RPMI7951 (cell line): ENCODE measurements around the gene SMDT1. TPM values are rescaled to one million over a fixed set of nuclear protein-coding genes. Genes with fewer than 3 reads are reported as not detected.

ENCODE experiments used
- DNase-seq: peaks from one replicate; pipeline ENCODE4 v3.0.0-alpha.2; 2012; ENCODE audit warnings: low read depth
- total RNA-seq: library from RNA; depleted of rRNA; stranded (reverse); fragments of >200 nt; shearing (Covaris generic); gene quantifications from 2 replicates; pipeline ENCODE4 v1.2.3, GENCODE V29; 2014; rRNA removed

Gene SMDT1
- total RNA-seq: 7.2 and 9.5 TPM in 2 replicates

- peak; percentile 97 for DNase-seq
These were observed at the start of gene SMDT1 for GRCh38 chr22:42079319-42080251. Gene SMDT1 (plus strand): TSS chr22:42079700. CDS start chr22:42079769, 69 bp downstream.

- no peak for DNase-seq
These were observed 46.0 kb upstream of the SMDT1 start for GRCh38 chr22:42033263-42034181.

GRCh38 chr22:42035256-42035655 is 44.2 kb upstream of the SMDT1 start:
- DNase-seq: no peak

GRCh38 chr22:42039271-42039670 is 40.2 kb upstream of the SMDT1 start:
- DNase-seq: no peak

- DNase-seq: no peak
These were observed 37.7 kb upstream of the SMDT1 start for GRCh38 chr22:42041784-42042183.

GRCh38 chr22:42050641-42051180 is 28.8 kb upstream of the SMDT1 start:
- no peak for DNase-seq

- DNase-seq: no peak
These were observed 26.7 kb upstream of the SMDT1 start for GRCh38 chr22:42052765-42053164.

- no peak for DNase-seq
These were observed 22.6 kb upstream of the SMDT1 start for GRCh38 chr22:42056757-42057511.

- DNase-seq: no peak
These were observed 19.0 kb upstream of the SMDT1 start for GRCh38 chr22:42060489-42060888.

GRCh38 chr22:42061041-42061440 is 18.5 kb upstream of the SMDT1 start:
- no peak for DNase-seq

- no peak for DNase-seq
These were observed 16.9 kb upstream of the SMDT1 start for GRCh38 chr22:42062506-42063170.

GRCh38 chr22:42064629-42065028 is 14.9 kb upstream of the SMDT1 start:
- no peak for DNase-seq

- no peak for DNase-seq
These were observed 13.9 kb upstream of the SMDT1 start for GRCh38 chr22:42065438-42066125.

GRCh38 chr22:42066126-42066761 is 13.3 kb upstream of the SMDT1 start:
- DNase-seq: no peak

- no peak for DNase-seq
These were observed 12.6 kb upstream of the SMDT1 start for GRCh38 chr22:42066937-42067336.

GRCh38 chr22:42067671-42068251 is 11.7 kb upstream of the SMDT1 start:
- no peak for DNase-seq

- DNase-seq: no peak
These were observed 11.2 kb upstream of the SMDT1 start for GRCh38 chr22:42068291-42068690.

GRCh38 chr22:42069801-42070516 is 9.5 kb upstream of the SMDT1 start:
- no peak for DNase-seq
